NCI-H2081 (cell line): Measurements from ENCODE around the gene TMC4.

Experiments
- DNase-seq, 2 experiments: peaks; one replicate each; lab custom pipeline; 2025; lab: John Stamatoyannopoulos, UW

Gene TMC4

GRCh38 chr19:54154603-54155345 is 18.2 kb downstream of the TMC4 start:
- no peak for DNase-seq

- no peak for DNase-seq
Measured at GRCh38 chr19:54153731-54154326, 19.1 kb downstream of the TMC4 start.

- no peak for DNase-seq
Measured at GRCh38 chr19:54152878-54153524, 20.0 kb downstream of the TMC4 start.

GRCh38 chr19:54152267-54152666 is 20.7 kb downstream of the TMC4 start:
- no peak for DNase-seq

- DNase-seq, result no peak
Measured at GRCh38 chr19:54151362-54152035, 21.5 kb downstream of the TMC4 start.

- no peak for DNase-seq
Measured at GRCh38 chr19:54149021-54149812, 23.7 kb downstream of the TMC4 start.

GRCh38 chr19:54148158-54148557 is 24.8 kb downstream of the TMC4 start:
- DNase-seq, result no peak

- no peak for DNase-seq
Measured at GRCh38 chr19:54147676-54148075, 25.3 kb downstream of the TMC4 start.

- no peak for DNase-seq
Measured at GRCh38 chr19:54145541-54146158, 27.3 kb downstream of the TMC4 start.

GRCh38 chr19:54142166-54142780 is 30.7 kb downstream of the TMC4 start:
- DNase-seq, result no peak

- DNase-seq, result no peak
Measured at GRCh38 chr19:54141356-54141755, 31.6 kb downstream of the TMC4 start.

GRCh38 chr19:54138489-54139256 is 34.3 kb downstream of the TMC4 start:
- no peak for DNase-seq

GRCh38 chr19:54137699-54138488 is 35.1 kb downstream of the TMC4 start, which contains the start of gene CNOT3:
Gene CNOT3, plus strand, starts transcription at chr19:54137762. Its CDS starts 5,217 bp downstream, at chr19:54142979.
- DNase-seq, result peak; percentile 8 to 18

GRCh38 chr19:54136864-54137698 is 35.9 kb downstream of the TMC4 start:
- DNase-seq, result peak; percentile 100

- peak in 1 of 2 experiments; percentile 13 for DNase-seq
Measured at GRCh38 chr19:54136086-54136863, 36.7 kb downstream of the TMC4 start.

GRCh38 chr19:54133957-54134590 is 38.9 kb downstream of the TMC4 start:
- DNase-seq, result no peak
